GM21526 (cell line): ENCODE measurements around the gene REEP1.
A peak's percentile ranks its signal among the peaks of the same experiment; 100 is the strongest.
"Not testable (repeated sequence)": the region's sequence is repeated elsewhere in the genome, so short reads cannot be mapped to it uniquely, and the experiment has no call there.

Experiments
- ATAC-seq: cut with Tn5 transposase; IDR thresholded peaks from one replicate; pipeline ENCODE4 v1.9.1; 2021; ENCODE audit warnings: moderate library complexity; ENCODE audit not compliant: unreplicated experiment, low FRiP score

REEP1 gene

DNA sequence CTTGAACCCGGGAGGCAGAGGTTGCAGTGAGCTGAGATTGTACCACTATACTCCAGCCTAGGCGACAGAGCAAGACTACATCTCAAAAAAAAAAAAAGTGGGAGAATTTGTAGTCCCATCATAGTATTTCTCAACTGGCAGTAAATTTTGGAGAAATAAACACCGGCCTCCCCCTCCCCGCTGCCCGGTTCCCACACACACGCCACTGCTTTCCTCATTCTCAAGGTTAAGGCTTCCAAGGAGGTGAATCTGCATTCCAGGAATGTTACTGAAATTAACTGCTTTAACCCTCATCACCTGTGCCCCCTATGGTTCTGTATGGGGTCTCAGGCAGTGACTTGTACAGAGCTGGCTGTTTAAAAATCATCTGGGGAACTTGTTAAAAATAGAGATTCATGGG is 88.2 kb downstream of the REEP1 start:
- no peak for ATAC-seq

DNA sequence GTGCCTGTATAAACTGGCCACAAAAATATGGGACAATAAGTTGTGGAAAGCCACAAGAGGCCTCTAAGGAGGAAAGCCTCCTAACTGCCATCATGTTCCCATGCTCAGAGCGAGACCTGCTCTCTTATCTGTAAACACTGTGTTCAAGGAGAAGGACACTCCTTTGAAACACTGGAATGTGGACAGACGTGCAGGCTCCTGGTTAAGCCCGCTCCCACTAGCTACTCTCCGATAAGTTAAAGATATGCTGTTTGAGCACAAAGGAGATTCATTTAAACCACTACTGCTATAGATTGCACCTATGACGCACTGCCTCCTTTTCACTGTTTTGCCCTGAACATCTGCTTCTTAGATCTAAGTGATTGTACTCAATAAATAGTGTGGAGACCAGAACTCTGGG is 92.2 kb downstream of the REEP1 start:
- ATAC-seq = not testable (repeated sequence)

DNA sequence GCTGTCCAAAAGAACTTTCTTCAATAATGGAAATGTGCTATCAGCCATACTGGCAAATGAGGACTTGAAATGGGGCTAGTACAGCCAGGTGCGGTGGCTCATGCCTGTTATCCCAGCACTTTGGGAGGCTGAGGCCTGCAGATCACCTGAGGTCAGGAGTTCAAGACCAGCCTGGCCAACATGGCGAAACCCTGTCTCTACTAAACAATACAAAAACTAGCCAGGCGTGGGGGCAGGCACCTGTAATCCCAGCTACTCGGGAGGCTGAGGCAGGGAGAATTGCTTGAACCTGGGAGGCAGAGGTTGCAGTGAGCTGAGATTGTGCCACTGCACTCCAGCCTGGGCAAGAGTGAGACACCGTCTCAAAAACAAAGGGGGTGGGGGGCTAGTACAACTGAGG is 92.6 kb downstream of the REEP1 start:
- not testable (repeated sequence) for ATAC-seq

DNA sequence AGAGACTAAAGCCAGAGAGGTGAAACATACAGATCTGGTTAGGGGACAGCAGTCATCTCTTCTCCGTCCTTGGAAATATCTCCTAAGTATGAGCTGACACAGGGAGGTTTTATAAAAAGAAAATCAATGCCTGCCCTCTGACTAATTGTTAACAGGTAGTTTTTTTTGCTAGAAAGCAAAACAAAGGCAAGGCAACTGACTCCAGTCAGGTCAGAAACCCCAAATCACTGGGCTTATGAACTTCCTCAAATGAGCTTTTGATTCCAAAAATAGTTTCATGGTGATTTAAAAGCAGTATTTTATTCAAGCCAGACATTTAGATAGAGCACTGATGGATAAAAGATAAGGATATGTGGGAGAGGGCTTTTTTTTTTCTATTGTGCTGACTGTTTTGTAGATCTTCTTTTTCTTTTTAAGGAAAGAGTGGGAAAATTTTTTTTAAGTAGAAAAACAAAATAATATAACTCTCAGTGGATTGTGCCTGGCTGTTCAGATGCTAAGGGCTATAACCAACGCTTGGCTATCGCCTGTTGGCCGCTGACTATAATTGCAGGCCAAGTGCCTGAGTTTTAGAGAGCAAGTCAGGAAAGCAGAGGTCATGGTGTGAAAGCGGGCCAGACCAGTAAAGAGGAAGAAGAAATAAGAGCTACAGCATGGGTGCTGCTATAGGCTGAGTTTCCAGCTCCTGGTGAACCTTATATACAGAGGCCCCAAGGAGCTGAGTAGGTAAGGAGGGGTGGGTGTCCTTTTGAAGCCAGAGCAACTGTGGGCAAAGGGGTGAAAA is 93.3 kb downstream of the REEP1 start:
- no peak for ATAC-seq

GRCh38 chr2:86243272-86243671 is 94.2 kb downstream of the REEP1 start:
- ATAC-seq = no peak

DNA sequence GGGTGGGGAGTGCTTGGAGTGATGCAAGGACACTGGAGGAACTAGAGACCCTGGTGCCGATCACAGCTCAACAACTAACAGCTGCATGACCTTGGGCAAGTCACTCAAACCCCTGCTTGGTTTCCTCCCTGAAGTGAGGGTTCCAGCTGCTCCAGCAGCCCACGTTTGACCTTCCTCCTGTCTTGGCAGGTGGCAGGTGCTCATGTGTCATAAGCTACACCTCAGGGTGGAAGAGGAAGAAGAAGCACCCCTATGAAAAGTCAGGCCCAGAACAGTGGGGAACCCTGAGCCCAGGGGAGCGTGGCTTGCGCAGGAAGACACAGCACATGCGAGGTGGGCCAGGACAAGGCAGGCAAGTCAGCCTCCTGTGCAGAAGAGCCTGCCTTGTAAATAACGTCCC is 95.8 kb downstream of the REEP1 start:
- no peak for ATAC-seq

DNA sequence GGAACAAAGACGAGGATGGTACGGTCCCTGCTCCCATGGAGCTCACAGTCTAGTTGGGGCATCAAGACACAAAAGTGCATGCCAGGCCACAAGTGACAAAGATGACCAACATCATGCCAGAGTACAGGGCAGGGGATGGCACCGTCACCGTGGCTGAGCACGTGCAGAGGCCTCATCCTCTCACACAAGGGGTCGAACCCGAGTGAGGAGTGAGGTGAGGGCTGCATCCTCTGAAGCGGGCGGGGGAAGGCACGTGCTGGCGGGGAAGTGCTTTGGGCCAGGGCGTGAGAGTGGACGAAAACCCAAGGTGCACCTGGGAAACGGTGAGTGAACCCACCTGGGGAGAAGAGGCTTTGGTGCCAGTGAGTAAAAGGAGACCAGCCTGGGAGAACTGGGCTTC is 97.2 kb downstream of the REEP1 start:
- no peak for ATAC-seq

GRCh38 chr2:86239745-86240144 is 97.7 kb downstream of the REEP1 start:
- no peak for ATAC-seq

- no peak for ATAC-seq
Observed at GRCh38 chr2:86239326-86239725, 98.1 kb downstream of the REEP1 start.

GRCh38 chr2:86238354-86238753 is 99.1 kb downstream of the REEP1 start:
- ATAC-seq = peak; percentile 85

GRCh38 chr2:86237172-86237571 is 100.3 kb downstream of the REEP1 start:
- ATAC-seq = no peak

DNA sequence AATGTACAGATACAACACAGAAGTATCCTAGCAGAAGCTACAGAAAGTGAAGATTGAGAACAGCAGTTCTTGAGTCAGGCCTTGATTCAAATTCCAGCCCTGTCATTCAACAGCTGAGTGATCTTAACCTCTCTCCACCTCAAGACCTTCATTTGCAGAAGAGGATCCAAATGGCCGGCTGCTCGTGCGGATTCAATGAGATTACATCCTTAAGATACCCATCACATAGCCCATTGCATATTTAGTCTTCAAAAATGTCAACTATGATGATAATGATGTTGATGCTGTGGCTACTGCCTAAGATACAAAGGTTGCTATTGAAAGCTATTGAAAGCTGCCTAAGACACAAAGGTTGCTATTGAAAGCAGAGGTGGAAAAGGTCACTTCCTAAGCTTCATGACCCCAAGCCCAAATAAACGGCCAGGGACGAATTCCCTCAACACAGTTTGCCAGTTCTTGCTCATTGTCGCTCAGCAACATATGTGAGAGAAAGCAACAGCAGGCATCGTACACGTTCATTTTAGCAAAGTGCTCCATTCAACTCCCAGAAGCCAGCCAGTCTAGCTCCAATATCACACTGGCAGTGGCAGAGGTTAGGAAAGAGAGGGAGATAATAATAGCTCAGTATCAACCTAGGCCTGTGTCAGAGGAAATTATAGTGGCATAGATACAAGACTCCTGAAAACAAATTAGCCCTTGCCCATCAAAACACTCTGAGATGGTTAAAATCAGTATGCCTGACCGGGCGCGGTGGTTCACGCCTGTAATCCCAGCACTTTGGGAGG is 102.0 kb downstream of the REEP1 start:
- ATAC-seq = no peak

- no peak for ATAC-seq
Observed at GRCh38 chr2:86234563-86235131, 102.8 kb downstream of the REEP1 start.

- no peak for ATAC-seq
Observed at GRCh38 chr2:86233436-86233835, 104.0 kb downstream of the REEP1 start.

- ATAC-seq = no peak
Observed at GRCh38 chr2:86232910-86233309, 104.5 kb downstream of the REEP1 start.

DNA sequence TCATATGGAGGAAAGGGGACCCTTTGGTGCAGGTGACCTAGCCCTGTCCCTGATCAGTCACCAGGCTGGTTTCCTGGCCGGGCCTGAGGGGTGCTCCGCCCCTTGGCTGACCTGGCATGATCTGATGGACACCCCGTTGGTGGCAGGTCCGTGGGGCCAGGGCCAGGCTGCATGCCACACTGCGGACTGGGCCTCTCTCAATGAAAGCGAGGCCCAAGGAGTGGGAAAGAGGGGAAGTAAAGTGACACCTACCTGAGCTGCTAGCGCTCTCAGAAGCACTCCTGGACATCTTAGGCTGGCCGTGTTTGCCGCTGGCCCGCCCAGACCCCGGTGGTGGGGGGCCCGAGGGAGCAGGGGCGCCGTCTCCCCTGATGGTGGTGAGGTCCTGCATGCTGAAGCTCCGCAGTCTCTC is 105.0 kb downstream of the REEP1 start:
- no peak for ATAC-seq

DNA sequence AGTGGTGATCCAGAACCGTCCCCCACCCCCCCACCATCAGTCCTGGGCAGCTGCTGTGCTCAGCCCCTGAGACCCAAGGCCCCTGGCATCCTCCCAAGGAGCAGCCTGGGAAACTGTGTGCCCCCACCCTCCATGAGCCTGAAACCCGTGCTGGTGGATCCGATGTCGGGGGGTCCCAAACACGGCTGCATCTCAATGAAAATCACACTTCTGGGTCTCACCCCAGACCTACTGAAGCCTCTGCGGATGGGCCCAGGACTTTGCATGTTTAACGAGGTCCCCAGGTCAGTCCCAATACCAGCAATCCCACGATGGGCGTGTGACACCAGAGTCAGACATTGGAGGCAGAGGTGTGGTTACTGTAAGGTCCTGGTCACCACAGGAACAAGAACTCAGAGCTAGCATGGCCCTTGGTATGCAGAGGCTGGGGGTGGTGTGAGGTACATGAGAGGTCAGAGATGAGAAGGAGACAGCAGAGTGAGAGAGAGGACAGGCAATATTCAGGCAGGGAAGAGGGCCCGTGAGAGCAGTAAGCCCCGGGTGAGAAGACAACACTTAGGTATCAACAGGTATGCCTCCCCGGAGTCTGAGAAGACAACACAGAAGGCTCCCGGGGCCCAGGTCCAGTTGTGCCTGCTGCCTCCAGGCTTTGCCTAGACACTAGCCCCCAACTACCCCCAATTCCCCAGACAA is 105.6 kb downstream of the REEP1 start:
- ATAC-seq = no peak

- ATAC-seq = no peak
Observed at GRCh38 chr2:86230961-86231360, 106.5 kb downstream of the REEP1 start.

GRCh38 chr2:86229221-86229620 is 108.2 kb downstream of the REEP1 start:
- ATAC-seq = no peak

DNA sequence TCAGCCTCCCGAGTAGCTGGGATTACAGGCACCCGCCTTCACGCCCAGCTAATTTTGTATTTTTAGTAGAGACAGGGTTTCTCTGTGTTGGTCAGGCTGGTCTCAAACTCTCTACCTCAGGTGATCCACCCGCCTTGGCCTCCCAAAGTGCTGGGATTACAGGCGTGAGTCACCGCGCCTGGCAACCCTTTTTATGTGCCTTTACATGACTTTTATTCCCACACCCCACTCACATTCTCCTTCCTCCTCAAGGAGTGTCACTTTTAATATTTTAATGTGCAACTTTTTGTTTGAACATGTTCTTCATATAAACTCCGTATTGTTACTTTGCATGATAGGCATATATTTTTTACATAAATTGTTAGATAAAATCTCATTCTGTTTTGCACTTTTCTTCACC is 108.9 kb downstream of the REEP1 start:
- not testable (repeated sequence) for ATAC-seq

DNA sequence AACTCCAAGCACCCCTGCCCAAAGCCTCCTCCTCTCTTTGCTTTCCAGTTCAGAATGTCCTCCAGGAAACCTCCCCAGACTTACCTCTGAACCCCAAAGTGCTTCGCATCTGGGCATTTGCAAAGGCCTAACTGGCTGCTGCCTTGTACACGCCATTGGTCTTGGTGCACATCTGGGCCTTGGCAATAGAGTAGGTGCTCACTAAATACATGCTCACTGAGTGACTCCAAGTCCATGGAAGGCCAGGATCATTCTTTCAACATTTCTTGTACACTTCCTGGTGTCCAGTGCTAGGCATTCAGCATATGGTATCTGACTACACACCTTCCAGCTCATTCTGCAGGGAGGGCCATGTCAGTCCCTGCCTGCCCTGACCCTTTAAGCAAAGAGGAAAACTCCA is 109.7 kb downstream of the REEP1 start:
- no peak for ATAC-seq
